Mucosa of descending colon (tissue), 3 donors: ENCODE data around the gene CKAP4. TPM values are rescaled to one million over a fixed set of nuclear protein-coding genes. Genes with fewer than 3 reads are reported as not detected.

Source experiments
- ATAC-seq: fragments of 200-7000 bp; cut with Tn5 transposase; one replicate; pipeline ENCODE4 v1.9.1; 2020; ENCODE audit warnings: mild to moderate bottlenecking, moderate library complexity
- DNase-seq, 3 donors: peaks; one replicate each; pipeline ENCODE4 v3.0.0-alpha.2; 2020
- H3K36me3 ChIP-seq: fragments of 200-600 bp; one replicate; pipeline ENCODE4 v1.8.0; 2021; ENCODE audit warnings: low read depth, mild to moderate bottlenecking
- H3K4me1 ChIP-seq: fragments of 200-600 bp; one replicate; pipeline ENCODE4 v1.8.0; 2021; ENCODE audit warnings: low read depth, mild to moderate bottlenecking
- H3K4me3 ChIP-seq: fragments of 200-600 bp; one replicate; pipeline ENCODE4 v1.8.0; 2021; ENCODE audit warnings: mild to moderate bottlenecking
- H3K9me3 ChIP-seq: fragments of 200-600 bp; one replicate; pipeline ENCODE4 v1.8.0; 2021; ENCODE audit warnings: mild to moderate bottlenecking
- intact Hi-C, 2 donors: fragments of 100-400 bp; cut with DNase I in 1 of 2; cut with micrococcal nuclease in 1 of 2; formaldehyde crosslinking; loops; one replicate each; pipeline versions ENCODE4 v1.11.0 to v1.11.1; 2022; cut with DNase I, micrococcal nuclease
- total RNA-seq, 3 donors: library from RNA; stranded (reverse); fragmentation: NEBNext Ultra II Directional in 2 of 3; extraction: Animal tissue kit (Norgen Biotek cat#: 25700) in 2 of 3; gene quantifications; one replicate each; pipeline versions ENCODE4 v1.2.1 to v1.2.4, GENCODE V29; 2021 to 2023
- TF ChIP-seq, protein P1 (sequence below): fragments of 200-600 bp; IDR thresholded peaks from one replicate; pipeline ENCODE4 v1.8.0; 2022; ENCODE audit warnings: antibody characterized with exemption, mild to moderate bottlenecking
- donor health status: DM: no; HTN: no; CAD: no; lungs with moderate emphysema.
- donor health status: DM: no; HTN: no; CAD: no.
- donor health status: DM: no; HTN: yes; CAD: no.

The CKAP4 gene
- total RNA-seq, 3 donors from 2014 or later = 40.6 to 103 (median 46.8) TPM

DNA sequence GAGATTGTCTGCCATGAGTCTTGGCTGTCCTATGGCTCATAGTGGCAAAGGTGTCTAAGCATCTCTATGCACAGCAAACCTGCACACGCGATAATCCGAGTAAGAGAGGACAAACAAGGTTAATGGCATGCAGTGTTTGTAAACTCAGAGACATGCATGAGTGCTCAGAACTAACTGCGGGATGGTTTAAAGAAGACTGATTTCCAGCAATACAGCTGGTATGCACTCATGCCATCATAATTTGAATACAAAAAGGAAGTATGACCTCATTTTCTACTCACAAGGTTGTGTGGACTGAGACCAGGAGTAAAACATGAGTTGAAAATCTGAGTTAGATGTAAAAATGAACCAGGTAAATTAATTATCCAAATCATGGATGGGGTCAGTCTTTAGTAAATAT is 38.2 kb upstream of the CKAP4 start:
- no peak overlapping the region for H3K4me3 ChIP-seq
- no peaks in the 10 kb centered on the region for H3K4me1 ChIP-seq
- H3K9me3 ChIP-seq = no peaks in the 10 kb centered on the region
- no peak for DNase-seq
- H3K36me3 ChIP-seq = no peaks in the 10 kb centered on the region
- no peak for ATAC-seq
- TF ChIP-seq, protein P1, sequence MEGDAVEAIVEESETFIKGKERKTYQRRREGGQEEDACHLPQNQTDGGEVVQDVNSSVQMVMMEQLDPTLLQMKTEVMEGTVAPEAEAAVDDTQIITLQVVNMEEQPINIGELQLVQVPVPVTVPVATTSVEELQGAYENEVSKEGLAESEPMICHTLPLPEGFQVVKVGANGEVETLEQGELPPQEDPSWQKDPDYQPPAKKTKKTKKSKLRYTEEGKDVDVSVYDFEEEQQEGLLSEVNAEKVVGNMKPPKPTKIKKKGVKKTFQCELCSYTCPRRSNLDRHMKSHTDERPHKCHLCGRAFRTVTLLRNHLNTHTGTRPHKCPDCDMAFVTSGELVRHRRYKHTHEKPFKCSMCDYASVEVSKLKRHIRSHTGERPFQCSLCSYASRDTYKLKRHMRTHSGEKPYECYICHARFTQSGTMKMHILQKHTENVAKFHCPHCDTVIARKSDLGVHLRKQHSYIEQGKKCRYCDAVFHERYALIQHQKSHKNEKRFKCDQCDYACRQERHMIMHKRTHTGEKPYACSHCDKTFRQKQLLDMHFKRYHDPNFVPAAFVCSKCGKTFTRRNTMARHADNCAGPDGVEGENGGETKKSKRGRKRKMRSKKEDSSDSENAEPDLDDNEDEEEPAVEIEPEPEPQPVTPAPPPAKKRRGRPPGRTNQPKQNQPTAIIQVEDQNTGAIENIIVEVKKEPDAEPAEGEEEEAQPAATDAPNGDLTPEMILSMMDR = no peak
- intact Hi-C loops = no loop called here

DNA sequence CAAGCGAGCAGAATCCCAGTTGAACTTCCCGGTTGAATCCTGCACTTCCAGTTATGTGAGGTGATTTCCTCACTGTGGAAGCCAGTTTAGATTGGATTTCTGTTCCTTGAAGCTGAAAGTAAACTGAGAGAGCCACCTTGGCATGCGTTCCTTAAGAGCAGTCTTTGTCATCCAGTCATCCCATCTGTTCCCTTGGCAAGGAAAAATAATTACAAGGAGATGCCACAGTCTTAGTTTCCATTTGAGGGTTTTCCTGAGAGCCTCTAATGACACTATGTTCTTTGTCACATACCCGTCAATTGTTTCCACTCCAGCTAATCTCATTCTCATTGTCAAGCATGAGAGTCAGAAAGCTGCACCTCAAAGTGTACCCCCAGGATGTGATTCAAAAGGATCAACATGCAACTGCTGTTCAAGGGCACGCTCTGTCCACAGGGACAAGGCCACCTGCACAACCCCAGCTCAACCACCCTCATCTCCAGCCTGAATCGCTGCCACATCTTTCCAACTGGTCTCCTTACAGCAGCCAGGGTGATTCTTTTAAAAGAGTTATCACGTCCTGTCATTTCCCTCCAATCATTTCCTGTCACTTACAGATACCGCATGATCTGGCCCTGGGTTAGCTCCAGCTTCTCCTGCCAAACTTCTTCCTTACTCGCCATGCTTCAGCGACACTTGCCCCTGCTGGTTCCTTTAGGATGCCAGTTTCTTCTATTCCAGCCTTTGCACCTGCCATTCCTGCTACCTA is 36.7 kb upstream of the CKAP4 start:
- Histone ChIP-seq H3K4me1 (no peaks in the 10 kb centered on the region), H3K36me3 (no peaks in the 10 kb centered on the region), H3K4me3 (no peak overlapping the region), H3K9me3 (no peaks in the 10 kb centered on the region)
- TF ChIP-seq, protein P1 = no peak
- intact Hi-C loops = no loop called here
- no peak for DNase-seq
- ATAC-seq = no peak

DNA sequence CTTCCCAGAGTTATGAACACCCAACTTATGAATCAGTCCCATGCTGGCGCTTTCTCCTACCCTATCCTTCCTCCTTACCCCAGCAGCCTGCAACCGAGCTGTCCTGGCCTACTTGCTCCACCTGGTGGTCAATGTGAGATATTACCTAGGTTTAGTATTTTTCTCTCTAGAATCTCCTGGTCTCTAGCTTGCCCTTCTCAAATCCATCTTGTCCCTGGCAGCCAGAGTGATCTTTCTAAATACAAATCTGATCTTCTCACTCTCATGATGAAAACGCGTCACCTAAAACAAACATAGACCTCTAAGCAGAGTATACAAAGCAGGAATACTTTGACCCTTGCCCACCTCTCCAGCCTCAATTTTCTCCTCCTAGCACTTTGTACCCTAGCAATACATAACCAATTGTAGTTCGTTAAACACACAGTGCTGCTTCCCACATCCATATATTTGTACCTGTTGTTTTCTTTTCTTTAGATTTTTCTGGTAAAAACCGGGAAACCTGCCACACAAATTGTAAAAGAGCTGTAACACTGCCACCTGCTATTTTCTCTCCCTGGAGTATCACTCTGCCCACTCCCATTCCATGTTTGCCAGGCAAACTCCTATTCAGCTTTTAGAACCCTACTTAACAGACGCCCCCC is 34.8 kb upstream of the CKAP4 start:
- Histone ChIP-seq H3K4me3 (no peak overlapping the region), H3K4me1 (no peaks in the 10 kb centered on the region), H3K36me3 (no peaks in the 10 kb centered on the region), H3K9me3 (no peaks in the 10 kb centered on the region)
- TF ChIP-seq, protein P1 = no peak
- intact Hi-C loops = loop anchor here in 1 of 2 donors (2.0 kb wide), 1 partner anchor 56 kb away; no protein-coding TSS in a partner anchor
- ATAC-seq = peak; percentile 92
- peak in 2 of 3 donors; percentile 55 to 61 for DNase-seq

DNA sequence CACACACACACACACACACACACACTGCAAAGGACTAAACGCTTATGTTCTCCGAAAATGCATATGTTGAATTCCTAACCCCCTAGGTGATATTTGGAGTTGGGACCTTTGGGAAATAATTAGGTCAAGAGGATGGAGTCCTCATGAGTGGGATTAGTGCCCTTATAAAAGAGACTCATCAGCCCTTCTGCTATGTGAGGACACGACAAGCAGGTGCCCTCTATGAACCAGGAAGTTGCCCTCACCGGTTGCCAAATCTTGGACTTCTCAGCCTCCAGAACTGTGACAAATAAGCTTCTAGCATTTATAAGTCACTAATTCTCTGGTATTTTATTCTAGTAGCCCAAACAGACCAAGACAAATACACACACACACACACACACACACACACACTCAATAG is 34.0 kb upstream of the CKAP4 start:
- ATAC-seq = peak; percentile 45
- intact Hi-C loops = loop anchor here in 1 of 2 donors (2.0 kb wide), 1 partner anchor 55 kb away; no protein-coding TSS in a partner anchor

DNA sequence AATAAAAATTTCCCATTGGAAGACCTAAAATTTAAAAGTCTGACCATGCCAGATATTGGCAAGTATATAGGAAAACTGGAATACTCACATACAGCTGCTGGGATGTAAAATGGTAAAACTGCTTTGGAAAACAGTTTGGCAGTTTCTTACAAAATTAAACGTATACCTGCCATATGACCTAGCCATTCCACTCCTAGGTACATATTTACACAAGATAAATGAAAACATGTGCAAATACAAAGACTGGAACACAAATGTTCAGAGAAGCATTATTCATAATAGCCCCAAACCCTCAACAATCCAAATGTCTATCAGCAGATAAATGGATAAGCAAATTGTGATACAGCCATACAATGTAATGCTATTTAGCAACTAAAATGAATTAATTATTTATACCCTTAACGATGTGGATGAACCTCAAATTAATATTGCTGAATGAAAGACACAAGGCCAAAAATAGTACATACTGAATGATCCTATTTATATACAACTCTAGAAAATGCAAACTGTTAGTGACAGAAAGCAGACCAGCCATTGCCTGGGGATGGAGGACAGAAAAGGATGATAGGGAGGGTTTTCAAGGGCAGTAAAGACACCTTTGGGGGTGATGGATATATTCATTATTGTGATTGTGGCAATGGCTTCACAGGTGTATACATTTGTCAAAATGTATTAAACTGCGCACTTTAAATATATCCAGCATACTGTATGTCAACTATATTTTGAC is 33.4 kb upstream of the CKAP4 start:
- intact Hi-C loops = no loop called here
- Histone ChIP-seq H3K4me1 (no peaks in the 10 kb centered on the region), H3K36me3 (no peaks in the 10 kb centered on the region), H3K9me3 (no peaks in the 10 kb centered on the region), H3K4me3 (no peak overlapping the region)
- no peak for DNase-seq
- TF ChIP-seq, protein P1 = no peak
- ATAC-seq = peak; percentile 61

More for the DNA sequence above, 34.0 kb upstream of the CKAP4 start:
- Histone ChIP-seq H3K4me3 (no peak overlapping the region), H3K36me3 (no peaks in the 10 kb centered on the region), H3K9me3 (no peaks in the 10 kb centered on the region), H3K4me1 (no peaks in the 10 kb centered on the region)
- no peak for DNase-seq
- TF ChIP-seq, protein P1 = no peak
